CD4-positive, alpha-beta T cell (primary cell): ENCODE data around the gene SLCO2A1. TPM values are rescaled to one million over a fixed set of nuclear protein-coding genes. Genes with fewer than 3 reads are reported as not detected.

Experiments used
- ATAC-seq: fragments of 200-7000 bp; cut with Tn5 transposase; one replicate; pipeline ENCODE4 v1.10.0; 2022; ENCODE audit warnings: mild to moderate bottlenecking; ENCODE audit not compliant: poor library complexity
- CTCF ChIA-PET: fragments of 350-600 bp; sonication (Branson Sonifier 250); formaldehyde crosslinking; loops from one replicate; lab custom pipeline; 2021; ENCODE audit warnings: antibody characterized with exemption, inconsistent platforms; lab: Charles Lee
- POLR2A ChIA-PET: fragments of 350-600 bp; sonication (Branson Sonifier 250); formaldehyde crosslinking; loops from one replicate; lab custom pipeline; 2021; ENCODE audit warnings: antibody characterized with exemption, inconsistent platforms; lab: Charles Lee
- DNase-seq, 14 experiments: peaks; one replicate each; pipeline ENCODE4 v3.0.0-alpha.2; 2013 to 2020; ENCODE audit warnings: mixed read lengths in 2 of 14
- H3K27ac ChIP-seq, 2 donors: one replicate each; pipeline versions ENCODE4 v1.5.1 to v1.7.0; 2013; ENCODE audit warnings: low read length in 2 of 2, low read depth in 1 of 2, mild to moderate bottlenecking in 1 of 2
- H3K27me3 ChIP-seq, 2 experiments: 1 replicate in 1 of 2; 2 replicates in 1 of 2; pipeline versions ENCODE4 v1.6.1 to v1.7.0; 2013; ENCODE audit warnings: low read length in 2 of 2, control low read depth in 1 of 2, mild to moderate bottlenecking in 1 of 2, moderate library complexity in 1 of 2; ENCODE audit not compliant: insufficient read depth in 2 of 2, control insufficient read depth in 1 of 2
- H3K36me3 ChIP-seq: one replicate; pipeline ENCODE4 v1.6.1; 2013; ENCODE audit warnings: low read length, control low read depth; ENCODE audit not compliant: insufficient read depth
- H3K4me1 ChIP-seq: one replicate; pipeline ENCODE4 v1.6.1; 2013; ENCODE audit warnings: low read length, control low read depth; ENCODE audit not compliant: insufficient read depth
- H3K4me3 ChIP-seq: one replicate; pipeline ENCODE4 v1.5.1; 2013; ENCODE audit warnings: mild to moderate bottlenecking, low read length, moderate library complexity
- H3K9me3 ChIP-seq, 2 experiments: 1 replicate in 1 of 2; 2 replicates in 1 of 2; pipeline versions ENCODE4 v1.6.1 to v1.7.0; 2013; ENCODE audit warnings: low read length in 2 of 2, mild to moderate bottlenecking in 2 of 2, control low read depth in 1 of 2, moderate library complexity in 1 of 2; ENCODE audit not compliant: control insufficient read depth in 1 of 2, insufficient read depth in 1 of 2
- H3K27ac Mint-ChIP-seq: one replicate; pipeline ENCODE4 v1.8.0; 2020; ENCODE audit warnings: mixed read lengths
- H3K27me3 Mint-ChIP-seq: one replicate; pipeline ENCODE4 v1.8.0; 2021; ENCODE audit warnings: mixed read lengths
- H3K36me3 Mint-ChIP-seq: one replicate; pipeline ENCODE4 v1.8.0; 2021; ENCODE audit warnings: low read depth, mixed read lengths
- H3K4me1 Mint-ChIP-seq: one replicate; pipeline ENCODE4 v1.8.0; 2021; ENCODE audit warnings: low read depth, mixed read lengths
- H3K4me3 Mint-ChIP-seq: one replicate; pipeline ENCODE4 v1.8.0; 2020; ENCODE audit warnings: mild to moderate bottlenecking, mixed read lengths
- H3K9me3 Mint-ChIP-seq: one replicate; pipeline ENCODE4 v1.8.0; 2020; ENCODE audit warnings: mixed read lengths
- CTCF ChIP-seq: fragments of 200-600 bp; IDR thresholded peaks from one replicate; pipeline ENCODE4 v1.8.0; 2022; ENCODE audit warnings: antibody characterized with exemption, mild to moderate bottlenecking
- intact Hi-C, 2 experiments: fragments of 100-400 bp; cut with DNase I in 1 of 2; cut with micrococcal nuclease in 1 of 2; formaldehyde crosslinking; loops; one replicate each; pipeline versions ENCODE4 v1.15.1 to v1.9.0; 2023 to 2025; cut with DNase I, micrococcal nuclease
- total RNA-seq, 174 experiments: library from RNA in 2 of 174; stranded (reverse) in 2 of 174; gene quantifications; one replicate each; pipeline ENCODE4 v1.2.3 and lab custom pipeline; 2021 to 2026

Gene SLCO2A1
- total RNA-seq, 2 experiments from 2014 or later, result not detected

- DNase-seq, result no peak
- no peak overlapping the region for H3K27ac ChIP-seq
- CTCF ChIA-PET, result no interaction called here
- POLR2A ChIA-PET, result no interaction called here
- peaks cover 0 to under 1% of the 10 kb centered on the region in 2 experiments for H3K9me3 ChIP-seq
- no peaks in the 10 kb centered on the region for H3K4me1 Mint-ChIP-seq
- no peak for TF ChIP-seq CTCF
- no peak overlapping the region for H3K4me3 Mint-ChIP-seq
- intact Hi-C loops, result no loop called here
- no peaks in the 10 kb centered on the region for H3K36me3 Mint-ChIP-seq
- H3K27ac Mint-ChIP-seq, result no peak overlapping the region
- no peak overlapping the region for H3K4me3 ChIP-seq
- no peaks in the 10 kb centered on the region for H3K36me3 ChIP-seq
- no peaks in the 10 kb centered on the region for H3K4me1 ChIP-seq
- peaks cover 0 to under 1% of the 10 kb centered on the region in 2 experiments for H3K27me3 ChIP-seq
- peaks cover 5% of the 10 kb centered on the region for H3K27me3 Mint-ChIP-seq
- ATAC-seq, result no peak
- H3K9me3 Mint-ChIP-seq, result no peaks in the 10 kb centered on the region
Measured at GRCh38 chr3:133997871-133998635, 31.7 kb downstream of the SLCO2A1 start.

- H3K4me3 ChIP-seq, result no peak overlapping the region
- no peaks in the 10 kb centered on the region for H3K4me1 ChIP-seq
- ChIA-PET POLR2A (no interaction called here), CTCF (no interaction called here)
- Mint-ChIP-seq H3K9me3 (no peaks in the 10 kb centered on the region), H3K4me1 (no peaks in the 10 kb centered on the region), H3K27ac (no peak overlapping the region), H3K4me3 (no peak overlapping the region), H3K36me3 (no peaks in the 10 kb centered on the region), H3K27me3 (peaks cover 5% of the 10 kb centered on the region)
- peaks cover 0 to 3% of the 10 kb centered on the region in 2 experiments for H3K9me3 ChIP-seq
- DNase-seq (no peak), ATAC-seq (no peak)
- H3K27me3 ChIP-seq, result peaks cover 0 to 3% of the 10 kb centered on the region in 2 experiments
- H3K27ac ChIP-seq, result no peak overlapping the region
- intact Hi-C loops, result no loop called here
- no peak for TF ChIP-seq CTCF
- no peaks in the 10 kb centered on the region for H3K36me3 ChIP-seq
Measured at GRCh38 chr3:133996996-133997395, 32.7 kb downstream of the SLCO2A1 start.

- ATAC-seq, result no peak
Measured at GRCh38 chr3:133996251-133996661, 33.5 kb downstream of the SLCO2A1 start.

More at GRCh38 chr3:133996251-133996661, 33.5 kb downstream of the SLCO2A1 start:
- no peak for TF ChIP-seq CTCF
- intact Hi-C loops, result no loop called here
- Mint-ChIP-seq H3K9me3 (no peaks in the 10 kb centered on the region), H3K4me3 (no peak overlapping the region), H3K27me3 (peaks cover 5% of the 10 kb centered on the region), H3K27ac (no peak overlapping the region), H3K4me1 (no peaks in the 10 kb centered on the region), H3K36me3 (no peaks in the 10 kb centered on the region)
- no peak for DNase-seq
- POLR2A ChIA-PET, result no interaction called here
- Histone ChIP-seq H3K27ac (no peak overlapping the region), H3K36me3 (no peaks in the 10 kb centered on the region), H3K9me3 (peaks cover 0 to 3% of the 10 kb centered on the region in 2 experiments), H3K4me3 (no peak overlapping the region), H3K4me1 (no peaks in the 10 kb centered on the region), H3K27me3 (peaks cover 0 to 3% of the 10 kb centered on the region in 2 experiments)
- CTCF ChIA-PET, result no interaction called here
